Uterus (tissue), 2 donors: ENCODE measurements around the gene SLC25A48.

Experiments
- CTCF ChIP-seq, 4 experiments: fragments of 200-600 bp in 2 of 4; fragments of 450-650 bp in 2 of 4; sonication (generic) in 2 of 4; IDR thresholded peaks; one replicate each; pipeline ENCODE4 v1.5.1; 2016 to 2019; ENCODE audit warnings: antibody characterized with exemption in 4 of 4, mild to moderate bottlenecking in 2 of 4, moderate library complexity in 1 of 4
- POLR2A ChIP-seq, 2 donors: fragments of 450-650 bp; IDR thresholded peaks; one replicate each; pipeline ENCODE4 v1.6.1; 2016; ENCODE audit warnings: antibody characterized with exemption in 2 of 2, mild to moderate bottlenecking in 1 of 2, moderate library complexity in 1 of 2

GRCh38 chr5:135829681-135830383 lies 4.6 kb upstream of the SLC25A48 start:
- no peak for TF ChIP-seq POLR2A (IDR thresholded peaks at IDR 0.05)
- TF ChIP-seq CTCF (IDR thresholded peaks at IDR 0.05), result peak in 2 of 4 experiments; percentile 19 to 27
